HG03558 (cell line): ENCODE results near the gene CRYZL1.

Source experiments
- ATAC-seq: cut with Tn5 transposase; IDR thresholded peaks from one replicate; pipeline ENCODE4 v1.9.1; 2021; ENCODE audit warnings: moderate number of reproducible peaks; ENCODE audit not compliant: unreplicated experiment; ENCODE audit errors: extremely low read depth

The CRYZL1 gene

GRCh38 chr21:33544451-33545195, 96.9 kb downstream of the CRYZL1 start:
- ATAC-seq: no peak

DNA sequence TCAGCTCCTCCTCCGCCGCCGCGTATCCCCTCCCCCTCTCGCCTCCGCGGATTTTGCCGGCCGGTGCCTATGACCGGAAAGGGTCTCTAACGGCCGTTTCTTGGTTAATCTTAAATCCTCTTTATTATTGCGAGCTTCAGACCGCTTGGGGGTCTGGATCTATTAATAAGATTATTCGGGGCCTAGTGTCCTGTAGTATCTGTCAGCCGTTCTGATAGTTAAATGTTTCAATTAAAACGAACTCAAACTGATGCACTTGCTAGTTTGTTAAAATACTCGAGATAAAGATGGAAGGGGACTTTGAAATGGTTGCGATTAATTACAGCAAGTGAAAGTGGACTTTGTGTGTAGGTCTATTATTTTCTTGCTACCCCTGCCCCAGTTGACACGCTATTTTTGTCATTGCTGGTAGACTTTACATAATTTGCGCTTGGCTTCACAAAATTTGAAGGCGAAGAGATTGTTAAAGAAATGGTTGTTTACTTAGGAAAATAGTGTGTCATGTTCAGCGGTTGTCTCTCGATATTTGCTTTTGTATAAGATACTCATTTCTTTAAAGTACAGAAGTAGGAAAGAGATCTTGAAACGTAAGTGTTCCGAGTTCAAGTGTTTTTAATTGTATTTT, 97.9 kb downstream of the CRYZL1 start:
- no peak for ATAC-seq

DNA sequence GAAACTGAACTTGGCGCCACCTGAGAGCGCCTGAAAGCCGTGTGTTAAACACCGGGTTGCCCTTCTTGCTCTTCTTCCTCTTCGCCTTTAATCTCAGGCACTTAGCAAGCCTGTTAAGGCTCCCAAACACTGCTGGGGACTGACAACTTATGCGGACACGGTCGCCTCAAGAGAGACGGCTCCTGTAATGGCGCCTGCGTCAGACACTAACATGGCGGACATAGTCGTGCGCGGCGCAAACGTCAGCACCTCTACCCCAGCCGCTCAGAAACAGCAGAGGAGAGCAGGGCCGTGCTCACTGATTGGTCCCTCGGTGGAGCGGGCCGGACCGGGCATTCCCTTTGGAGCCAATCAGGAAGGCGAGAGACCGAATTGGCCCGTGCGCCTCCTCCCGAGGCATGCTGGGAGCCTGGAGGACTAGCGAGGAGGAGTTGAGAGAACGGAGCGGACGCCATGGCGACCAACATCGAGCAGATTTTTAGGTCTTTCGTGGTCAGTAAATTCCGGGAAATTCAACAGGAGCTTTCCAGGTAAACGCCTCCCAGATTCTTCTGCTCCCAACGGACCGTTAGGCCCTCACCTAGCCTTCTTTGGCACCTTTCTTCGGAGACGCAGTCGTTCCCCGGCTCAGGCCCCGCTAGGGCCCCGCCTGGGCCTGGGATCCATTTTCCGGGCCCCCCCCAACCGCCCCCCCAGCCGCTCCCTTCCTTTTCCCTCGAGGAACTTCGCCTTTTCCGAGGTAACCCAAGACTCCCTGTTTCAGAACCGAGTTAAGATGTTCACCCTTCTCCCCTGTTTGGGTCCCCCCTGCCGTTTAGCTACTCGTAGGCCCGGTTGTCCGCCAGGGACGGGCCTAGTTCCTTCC, 98.7 kb downstream of the CRYZL1 start, which contains the start of gene SON:
SON (plus strand) TSS at position 399 of the 865 bp plus-strand sequence; CDS start at position 454, 55 bp downstream.
- peak; percentile 75 for ATAC-seq

GRCh38 chr21:33541756-33542639, 99.5 kb downstream of the CRYZL1 start, which contains the start of gene GART:
Gene GART (minus strand): TSS chr21:33542117. CDS start chr21:33539315, 2,802 bp downstream.
- peak; percentile 43 for ATAC-seq

DNA sequence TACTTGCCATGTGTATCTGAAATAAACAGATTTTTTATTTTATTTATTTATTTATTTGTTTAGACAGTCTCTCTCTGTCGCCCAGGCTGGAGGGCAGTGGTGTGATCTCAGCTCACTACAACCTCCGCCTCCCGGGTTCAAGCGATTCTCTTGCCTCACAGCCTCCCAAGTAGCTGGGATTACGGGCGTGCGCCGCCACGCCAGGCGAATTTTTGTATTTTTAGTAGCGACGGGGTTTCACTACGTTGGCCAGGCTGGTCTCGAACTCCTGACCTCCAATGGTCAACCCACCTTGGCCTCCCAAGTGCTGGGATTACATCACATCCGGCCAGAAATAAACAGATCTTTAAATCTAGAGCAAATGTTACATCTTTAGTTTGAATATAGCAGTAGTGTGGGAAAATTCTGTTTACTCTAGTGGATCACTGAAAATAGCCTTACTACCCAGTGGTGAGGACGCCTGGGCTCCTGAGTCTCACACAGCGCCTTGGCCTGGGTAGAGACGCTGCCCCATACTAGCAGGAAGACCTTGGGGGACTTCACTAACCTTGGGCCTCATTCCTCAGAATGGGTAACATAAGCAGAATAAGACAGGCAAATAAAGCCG, 100.3 kb downstream of the CRYZL1 start:
- no peak for ATAC-seq

GRCh38 chr21:33540711-33541104, 100.8 kb downstream of the CRYZL1 start:
- ATAC-seq: no peak

- ATAC-seq: no peak
Observed at GRCh38 chr21:33539616-33540015, 101.9 kb downstream of the CRYZL1 start.
